Activated T-helper 17 cell treated with anti-CD3 and anti-CD28 coated beads, Interleukin-2, amount 50 U/mL, for 72 hours (primary cell): Measurements from ENCODE around the gene PDXDC1. TPM values are rescaled to one million over a fixed set of nuclear protein-coding genes. Genes with fewer than 3 reads are reported as not detected.
A peak's percentile ranks its signal among the peaks of the same experiment; 100 is the strongest.
"Not testable (repeated sequence)": the region's sequence is repeated elsewhere in the genome, so short reads cannot be mapped to it uniquely, and the experiment has no call there.

Experiments used
- ATAC-seq: fragments of 150-1000 bp; cut with Tn5 transposase; replicated peaks from 2 replicates; pipeline ENCODE4 v1.10.0; 2021; ENCODE audit warnings: mild to moderate bottlenecking, moderate library complexity
- H3K27ac Mint-ChIP-seq: one replicate; pipeline ENCODE4 v1.8.0; 2022; ENCODE audit warnings: mixed read lengths
- H3K27me3 Mint-ChIP-seq: one replicate; pipeline ENCODE4 v1.8.0; 2022; ENCODE audit warnings: mixed read lengths
- H3K36me3 Mint-ChIP-seq: one replicate; pipeline ENCODE4 v1.8.0; 2022; ENCODE audit warnings: low read depth, mild to moderate bottlenecking, mixed read lengths
- H3K4me1 Mint-ChIP-seq: one replicate; pipeline ENCODE4 v1.8.0; 2022; ENCODE audit warnings: mixed read lengths
- H3K4me3 Mint-ChIP-seq: one replicate; pipeline ENCODE4 v1.8.0; 2022; ENCODE audit warnings: mild to moderate bottlenecking, mixed read lengths
- H3K9me3 Mint-ChIP-seq: one replicate; pipeline ENCODE4 v1.8.0; 2022; ENCODE audit warnings: mixed read lengths
- total RNA-seq, 2 donors: library from RNA; stranded (reverse); gene quantifications; one replicate each; pipeline ENCODE4 v1.2.3, GENCODE V29; 2022

PDXDC1 gene
- total RNA-seq, 2 donors from 2014 or later = 49.8 to 60.8 TPM

DNA sequence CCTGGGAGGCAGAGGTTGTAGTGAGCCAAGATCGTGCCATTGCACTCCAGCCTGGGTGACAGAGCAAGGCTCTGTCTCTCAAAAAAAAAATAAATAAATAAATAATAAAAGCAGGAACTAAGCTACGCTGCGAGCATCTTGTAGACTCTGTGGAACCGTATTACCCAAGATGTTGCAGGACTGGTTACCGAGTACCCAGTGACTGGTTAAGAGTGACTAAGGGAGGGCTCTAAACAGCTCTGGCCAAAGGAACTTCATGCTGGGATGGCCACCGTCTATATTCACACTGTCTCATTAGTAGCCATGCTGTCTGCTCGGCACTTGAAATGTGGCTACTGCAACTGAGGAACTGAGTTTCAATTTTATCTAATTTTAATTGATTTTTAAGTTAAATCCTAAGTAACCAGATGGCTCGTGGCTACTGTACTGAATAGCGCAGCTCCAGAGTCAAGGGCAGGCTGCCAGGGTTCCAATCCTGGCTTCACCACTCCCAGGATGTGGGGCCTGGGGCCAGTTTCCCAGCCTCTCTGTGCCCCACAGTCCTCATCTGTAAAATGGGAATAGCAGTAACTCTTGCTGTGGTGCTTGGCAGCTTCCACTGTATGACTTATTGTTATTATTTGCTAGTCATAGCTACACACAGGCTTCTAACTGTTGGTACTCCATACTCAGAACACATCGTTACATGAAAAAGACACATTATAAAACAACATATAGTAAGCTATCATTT lies 78.1 kb downstream of the PDXDC1 start:
- no peak for ATAC-seq
- no peak overlapping the region for H3K4me3 Mint-ChIP-seq
- no peak overlapping the region for H3K27ac Mint-ChIP-seq
- H3K27me3 Mint-ChIP-seq = no peaks in the 10 kb centered on the region
- peaks cover 18% of the 10 kb centered on the region for H3K4me1 Mint-ChIP-seq
- H3K36me3 Mint-ChIP-seq = no peaks in the 10 kb centered on the region
- no peaks in the 10 kb centered on the region for H3K9me3 Mint-ChIP-seq

GRCh38 chr16:15053904-15054303 lies 79.1 kb downstream of the PDXDC1 start:
- Mint-ChIP-seq H3K36me3 (peaks cover 5% of the 10 kb centered on the region), H3K4me3 (peak overlapping the region; percentile 89), H3K27me3 (no peaks in the 10 kb centered on the region), H3K9me3 (no peaks in the 10 kb centered on the region), H3K27ac (peak overlapping the region; percentile 72), H3K4me1 (peaks cover 18% of the 10 kb centered on the region)
- ATAC-seq = no peak

- H3K36me3 Mint-ChIP-seq = peaks cover 11% of the 10 kb centered on the region
- no peaks in the 10 kb centered on the region for H3K27me3 Mint-ChIP-seq
- no peaks in the 10 kb centered on the region for H3K9me3 Mint-ChIP-seq
- no peak for ATAC-seq
- peak overlapping the region; percentile 72 for H3K27ac Mint-ChIP-seq
- peak overlapping the region; percentile 89 for H3K4me3 Mint-ChIP-seq
- H3K4me1 Mint-ChIP-seq = peaks cover 18% of the 10 kb centered on the region
Observed at GRCh38 chr16:15054357-15055140, 79.7 kb downstream of the PDXDC1 start.

GRCh38 chr16:15055141-15056053 lies 80.6 kb downstream of the PDXDC1 start:
- no peaks in the 10 kb centered on the region for H3K27me3 Mint-ChIP-seq
- peaks cover 20% of the 10 kb centered on the region for H3K36me3 Mint-ChIP-seq
- peaks cover 18% of the 10 kb centered on the region for H3K4me1 Mint-ChIP-seq
- peak overlapping the region; percentile 72 for H3K27ac Mint-ChIP-seq
- H3K9me3 Mint-ChIP-seq = no peaks in the 10 kb centered on the region
- ATAC-seq = peak; percentile 63
- H3K4me3 Mint-ChIP-seq = peak overlapping the region; percentile 89

- no peak overlapping the region for H3K27ac Mint-ChIP-seq
- H3K27me3 Mint-ChIP-seq = no peaks in the 10 kb centered on the region
- no peaks in the 10 kb centered on the region for H3K9me3 Mint-ChIP-seq
- H3K4me3 Mint-ChIP-seq = no peak overlapping the region
- H3K4me1 Mint-ChIP-seq = peaks cover 20% of the 10 kb centered on the region
- H3K36me3 Mint-ChIP-seq = peaks cover 44% of the 10 kb centered on the region
- ATAC-seq = no peak
Observed at GRCh38 chr16:15057681-15058417, 83.0 kb downstream of the PDXDC1 start.

DNA sequence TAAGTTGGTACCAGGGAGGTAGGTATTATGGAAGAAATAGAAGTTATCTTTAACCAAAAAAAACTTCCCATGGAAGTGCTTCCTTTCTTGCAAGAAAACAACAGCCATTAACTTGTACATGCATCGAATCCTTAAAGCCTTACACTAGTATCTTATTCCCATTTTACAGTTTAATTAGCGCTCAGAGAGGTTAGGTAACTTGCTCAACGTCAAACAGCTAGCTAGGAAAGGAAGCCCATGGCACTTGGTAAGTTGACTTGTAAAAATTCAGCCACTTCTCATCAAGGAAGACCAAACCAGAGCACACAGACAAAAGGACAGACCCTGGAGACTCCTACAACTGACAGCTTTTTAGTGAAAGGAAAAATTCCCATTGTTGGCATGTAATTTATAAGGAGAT lies 84.5 kb downstream of the PDXDC1 start:
- ATAC-seq = no peak
- H3K4me1 Mint-ChIP-seq = peaks cover 14% of the 10 kb centered on the region
- no peak overlapping the region for H3K27ac Mint-ChIP-seq
- no peaks in the 10 kb centered on the region for H3K27me3 Mint-ChIP-seq
- H3K9me3 Mint-ChIP-seq = no peaks in the 10 kb centered on the region
- H3K36me3 Mint-ChIP-seq = peaks cover 59% of the 10 kb centered on the region
- no peak overlapping the region for H3K4me3 Mint-ChIP-seq

GRCh38 chr16:15062085-15062810 lies 87.4 kb downstream of the PDXDC1 start:
- H3K4me1 Mint-ChIP-seq, H3K27me3 Mint-ChIP-seq, H3K9me3 Mint-ChIP-seq, H3K4me3 Mint-ChIP-seq: not testable (repeated sequence)
- Mint-ChIP-seq H3K27ac (peak overlapping the region; percentile 78), H3K36me3 (peaks cover 88% of the 10 kb centered on the region)
- ATAC-seq = peak; percentile 89

- not testable (repeated sequence) for H3K4me1 Mint-ChIP-seq, H3K27me3 Mint-ChIP-seq, H3K9me3 Mint-ChIP-seq, H3K4me3 Mint-ChIP-seq, H3K27ac Mint-ChIP-seq
- H3K36me3 Mint-ChIP-seq = peaks cover 98% of the 10 kb centered on the region
- ATAC-seq = peak; percentile 21
Observed at GRCh38 chr16:15065961-15066360, 91.1 kb downstream of the PDXDC1 start.

DNA sequence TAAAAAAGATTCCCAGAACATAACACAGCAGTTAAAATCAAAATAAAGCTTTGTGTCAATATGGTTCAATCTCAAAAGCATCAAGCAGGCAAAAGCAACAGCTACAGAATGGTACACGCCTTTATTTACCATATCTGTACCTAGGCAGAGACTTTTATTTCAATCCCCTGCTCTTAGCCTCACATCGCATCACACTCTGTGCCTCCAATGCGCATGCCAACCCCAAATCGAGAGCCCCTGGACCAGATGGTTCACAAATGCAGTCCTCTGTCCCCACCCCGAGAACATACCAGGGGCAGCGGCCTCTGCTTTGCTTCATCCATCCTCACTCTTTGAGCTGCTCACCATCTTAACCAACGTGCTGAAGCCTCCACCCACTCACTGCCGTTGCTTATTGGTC lies 91.9 kb downstream of the PDXDC1 start:
- H3K27ac Mint-ChIP-seq, ATAC-seq, H3K4me3 Mint-ChIP-seq, H3K27me3 Mint-ChIP-seq, H3K4me1 Mint-ChIP-seq, H3K9me3 Mint-ChIP-seq: not testable (repeated sequence)
- H3K36me3 Mint-ChIP-seq = peaks cover 98% of the 10 kb centered on the region

- H3K9me3 Mint-ChIP-seq, H3K4me3 Mint-ChIP-seq, H3K27ac Mint-ChIP-seq, H3K4me1 Mint-ChIP-seq, ATAC-seq, H3K27me3 Mint-ChIP-seq: not testable (repeated sequence)
- H3K36me3 Mint-ChIP-seq = peaks cover 98% of the 10 kb centered on the region
Observed at GRCh38 chr16:15071013-15071412, 96.2 kb downstream of the PDXDC1 start.

- not testable (repeated sequence) for H3K4me3 Mint-ChIP-seq, H3K27ac Mint-ChIP-seq, H3K4me1 Mint-ChIP-seq, H3K27me3 Mint-ChIP-seq, H3K9me3 Mint-ChIP-seq
- peak; percentile 61 for ATAC-seq
- H3K36me3 Mint-ChIP-seq = peaks cover 98% of the 10 kb centered on the region
Observed at GRCh38 chr16:15071916-15072769, 97.3 kb downstream of the PDXDC1 start.

DNA sequence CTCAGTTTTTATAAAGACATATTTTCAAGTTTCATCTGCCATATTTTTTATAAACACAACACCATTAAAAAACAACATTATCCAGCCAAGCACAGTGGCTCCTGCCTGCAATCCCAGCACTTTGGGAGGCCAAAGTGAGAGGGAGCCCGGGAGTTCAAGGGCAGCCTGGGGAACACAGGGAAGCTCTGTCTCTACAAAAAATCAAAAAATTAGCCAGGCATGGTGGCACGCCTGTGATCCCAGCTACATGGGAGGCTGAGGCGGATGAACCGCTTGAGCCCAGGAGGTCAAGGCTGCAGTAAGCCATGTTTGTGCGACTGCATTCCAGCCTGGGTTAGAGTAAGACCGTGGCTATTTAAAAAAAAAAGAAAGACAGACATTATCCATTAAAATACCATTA lies 98.3 kb downstream of the PDXDC1 start:
- H3K36me3 Mint-ChIP-seq = peaks cover 100% of the 10 kb centered on the region
- H3K27ac Mint-ChIP-seq = no peak overlapping the region
- ATAC-seq = no peak
- H3K9me3 Mint-ChIP-seq = no peaks in the 10 kb centered on the region
- H3K4me1 Mint-ChIP-seq = no peaks in the 10 kb centered on the region
- H3K27me3 Mint-ChIP-seq = no peaks in the 10 kb centered on the region
- no peak overlapping the region for H3K4me3 Mint-ChIP-seq

DNA sequence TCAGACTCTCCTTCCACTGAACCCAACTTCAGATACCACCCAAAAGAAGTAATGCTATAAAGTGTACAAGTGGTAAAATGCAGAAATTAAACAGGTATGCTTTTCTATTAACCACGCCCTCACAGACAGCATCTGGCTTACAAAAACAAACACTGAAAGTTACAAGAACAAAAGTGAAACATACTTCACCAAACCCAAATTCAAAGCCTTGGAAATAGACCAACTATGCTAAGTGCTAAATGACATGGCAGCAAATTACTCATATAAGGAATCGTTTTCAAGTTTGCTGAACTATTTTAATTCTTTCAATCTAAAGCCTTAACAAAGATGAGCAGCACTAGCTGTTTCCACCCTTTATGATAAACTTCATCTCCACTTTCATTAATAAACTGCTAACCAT lies 101.3 kb downstream of the PDXDC1 start:
- not testable (repeated sequence) for H3K27me3 Mint-ChIP-seq, H3K4me1 Mint-ChIP-seq, H3K9me3 Mint-ChIP-seq
- Mint-ChIP-seq H3K4me3 (peak overlapping the region; percentile 11), H3K27ac (peak overlapping the region; percentile 85), H3K36me3 (peaks cover 97% of the 10 kb centered on the region)
- peak; percentile 88 for ATAC-seq
